Progenitor cell of endocrine pancreas (in vitro differentiated cells): ENCODE measurements around the gene FRMD1. TPM values are rescaled to one million over a fixed set of nuclear protein-coding genes. Genes with fewer than 3 reads are reported as not detected.
"Not testable (repeated sequence)": the region's sequence is repeated elsewhere in the genome, so short reads cannot be mapped to it uniquely, and the experiment has no call there.

ENCODE experiments used
- DNase-seq: peaks from one replicate; pipeline ENCODE4 v3.0.0; 2021; ENCODE audit warnings: low spot score; ENCODE audit not compliant: unreplicated experiment
- H3K27ac Mint-ChIP-seq: 2 replicates; pipeline ENCODE4 v1.8.0; 2021; ENCODE audit warnings: mild to moderate bottlenecking, moderate library complexity, mixed read lengths
- H3K27me3 Mint-ChIP-seq: 2 replicates; pipeline ENCODE4 v1.8.0; 2021; ENCODE audit warnings: mixed read lengths
- H3K36me3 Mint-ChIP-seq: 2 replicates; pipeline ENCODE4 v1.8.0; 2022; ENCODE audit warnings: mixed read lengths; ENCODE audit not compliant: insufficient read depth
- H3K4me1 Mint-ChIP-seq: 2 replicates; pipeline ENCODE4 v1.8.0; 2021; ENCODE audit warnings: low read depth, mixed read lengths
- H3K4me3 Mint-ChIP-seq: 2 replicates; pipeline ENCODE4 v1.8.0; 2021; ENCODE audit warnings: low read depth, mild to moderate bottlenecking, moderate library complexity, mixed read lengths
- H3K9me3 Mint-ChIP-seq: 2 replicates; pipeline ENCODE4 v1.8.0; 2021; ENCODE audit warnings: low read depth, mixed read lengths
- CTCF ChIP-seq: fragments of 200-600 bp; sonication (generic); IDR thresholded peaks from one replicate; pipeline ENCODE4 v1.5.0; 2021; ENCODE audit warnings: antibody characterized with exemption, mild to moderate bottlenecking; ENCODE audit not compliant: unreplicated experiment
- total RNA-seq: library from RNA; stranded (reverse); gene quantifications from 2 replicates; pipeline ENCODE4 v1.2.1, GENCODE V29; 2021

FRMD1 gene
- total RNA-seq, 1 donor from 2014 or later = not detected

DNA sequence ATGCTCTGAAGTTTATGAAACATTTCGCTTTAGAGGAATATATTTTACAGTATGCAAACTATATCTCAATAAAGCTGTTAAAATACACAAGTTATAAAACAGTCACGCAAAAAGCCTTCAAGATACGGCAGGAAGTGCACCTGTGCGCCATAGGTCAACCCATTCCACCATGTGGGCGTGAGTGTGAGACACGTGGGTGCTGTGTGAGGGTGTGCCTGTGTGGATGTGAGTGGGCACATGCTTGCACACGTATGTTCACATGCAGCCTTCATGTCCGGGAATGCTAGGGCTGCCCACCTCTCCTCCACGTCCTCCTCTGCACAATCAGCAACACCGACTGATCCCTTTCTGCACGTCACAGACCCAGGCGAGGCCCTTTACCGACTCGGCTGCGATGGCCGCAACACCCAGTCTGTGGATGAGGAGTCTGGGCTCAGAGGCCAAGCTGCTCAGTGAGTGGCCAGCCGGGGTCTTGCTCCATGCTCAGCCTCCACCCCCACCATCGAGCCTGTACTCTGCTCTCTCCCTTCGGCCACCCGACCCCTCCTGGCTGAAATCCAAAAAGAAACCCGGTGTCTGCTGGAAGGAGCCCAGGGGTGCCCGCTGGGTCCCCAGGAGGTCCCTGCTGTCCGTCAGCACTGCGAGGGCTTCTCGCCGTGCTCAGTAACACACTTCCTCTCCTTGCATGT, 3.0 kb upstream of the FRMD1 start:
- no peak for DNase-seq
- Mint-ChIP-seq H3K4me1 (peaks cover 9% of the 10 kb centered on the region), H3K9me3 (no peaks in the 10 kb centered on the region), H3K27me3 (peaks cover 14% of the 10 kb centered on the region), H3K27ac (no peak overlapping the region), H3K4me3 (no peak overlapping the region), H3K36me3 (no peaks in the 10 kb centered on the region)
- TF ChIP-seq CTCF = no peak

- Mint-ChIP-seq H3K27me3 (peaks cover 16% of the 10 kb centered on the region), H3K4me1 (peaks cover 9% of the 10 kb centered on the region), H3K36me3 (no peaks in the 10 kb centered on the region), H3K4me3 (no peak overlapping the region), H3K9me3 (no peaks in the 10 kb centered on the region), H3K27ac (no peak overlapping the region)
- no peak for DNase-seq
- TF ChIP-seq CTCF = no peak
Observed at GRCh38 chr6:168080393-168081077, 1.5 kb upstream of the FRMD1 start.

GRCh38 chr6:168078175-168078942, 653 bp downstream of the FRMD1 start:
- TF ChIP-seq CTCF = no peak
- no peak for DNase-seq
- no peaks in the 10 kb centered on the region for H3K36me3 Mint-ChIP-seq
- no peak overlapping the region for H3K4me3 Mint-ChIP-seq
- peaks cover 12% of the 10 kb centered on the region for H3K27me3 Mint-ChIP-seq
- peaks cover 5% of the 10 kb centered on the region for H3K4me1 Mint-ChIP-seq
- H3K27ac Mint-ChIP-seq = no peak overlapping the region
- no peaks in the 10 kb centered on the region for H3K9me3 Mint-ChIP-seq

DNA sequence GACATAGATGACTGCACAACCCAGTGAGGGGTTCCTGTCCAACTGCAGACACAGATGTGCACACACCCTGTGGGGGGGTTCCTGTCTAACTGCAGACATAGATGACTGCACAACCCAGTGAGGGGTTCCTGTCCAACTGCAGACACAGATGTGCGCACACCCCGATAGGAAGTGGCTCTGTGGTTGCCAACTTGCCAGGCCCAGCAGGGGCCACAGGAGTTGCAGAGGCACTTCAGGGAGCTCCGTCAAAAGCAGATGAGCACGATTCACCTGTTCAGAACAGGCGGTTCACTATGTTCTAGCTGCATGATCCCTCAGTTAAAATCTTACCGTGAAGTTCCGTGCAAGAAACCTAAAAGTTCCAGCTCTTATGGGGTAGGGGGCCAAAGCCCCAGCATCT, 1.6 kb downstream of the FRMD1 start:
- peaks cover 12% of the 10 kb centered on the region for H3K27me3 Mint-ChIP-seq
- not testable (repeated sequence) for H3K27ac Mint-ChIP-seq, DNase-seq, H3K9me3 Mint-ChIP-seq, H3K4me1 Mint-ChIP-seq, H3K4me3 Mint-ChIP-seq, H3K36me3 Mint-ChIP-seq

- TF ChIP-seq CTCF = no peak
- Mint-ChIP-seq H3K4me3 (no peak overlapping the region), H3K27ac (no peak overlapping the region), H3K36me3 (no peaks in the 10 kb centered on the region), H3K27me3 (peaks cover 13% of the 10 kb centered on the region), H3K4me1 (no peaks in the 10 kb centered on the region), H3K9me3 (no peaks in the 10 kb centered on the region)
- no peak for DNase-seq
Observed at GRCh38 chr6:168075787-168076202, 3.2 kb downstream of the FRMD1 start.
